Gastrocnemius medialis (tissue), 4 donors: ENCODE data around the gene WDR62.

ENCODE experiments used
- POLR2A ChIP-seq, 2 donors: fragments of 450-650 bp; IDR thresholded peaks; one replicate each; pipeline ENCODE4 v1.6.1; 2017; ENCODE audit warnings: antibody characterized with exemption in 2 of 2, mild to moderate bottlenecking in 2 of 2, moderate library complexity in 2 of 2
- TF ChIP-seq, protein P1 (sequence below), 5 experiments: fragments of 450-650 bp in 3 of 5; fragments of 200-600 bp in 2 of 5; sonication (generic) in 2 of 5; IDR thresholded peaks in 4 of 5; conservative IDR thresholded peaks in 1 of 5; 1 replicate in 4 of 5; 2 replicates in 1 of 5; pipeline ENCODE4 v1.5.1; 2016 to 2019; ENCODE audit warnings: antibody characterized with exemption in 5 of 5, mild to moderate bottlenecking in 3 of 5, moderate library complexity in 3 of 5

DNA sequence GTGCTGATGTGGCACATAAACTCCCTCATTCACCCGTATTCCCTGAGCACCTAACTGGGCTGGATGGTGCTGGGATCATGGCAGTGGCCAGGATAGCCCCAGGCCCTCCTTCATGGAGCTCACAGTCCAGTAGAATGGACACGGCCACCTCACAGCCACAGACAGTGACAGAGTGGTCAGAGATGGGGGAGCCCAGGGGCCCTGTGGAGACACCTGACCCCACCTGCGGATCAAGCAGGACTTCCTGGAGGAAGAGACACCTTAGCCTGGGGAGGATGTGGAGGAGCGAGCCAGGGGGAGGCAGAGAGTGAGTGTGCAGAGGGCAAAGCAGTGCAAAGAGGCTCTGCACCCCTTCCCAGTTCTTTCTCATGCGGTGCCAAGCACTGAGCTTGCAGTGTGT, 35.1 kb downstream of the WDR62 start:
- no peak for TF ChIP-seq POLR2A (IDR thresholded peaks at IDR 0.05)
- TF ChIP-seq, protein P1, sequence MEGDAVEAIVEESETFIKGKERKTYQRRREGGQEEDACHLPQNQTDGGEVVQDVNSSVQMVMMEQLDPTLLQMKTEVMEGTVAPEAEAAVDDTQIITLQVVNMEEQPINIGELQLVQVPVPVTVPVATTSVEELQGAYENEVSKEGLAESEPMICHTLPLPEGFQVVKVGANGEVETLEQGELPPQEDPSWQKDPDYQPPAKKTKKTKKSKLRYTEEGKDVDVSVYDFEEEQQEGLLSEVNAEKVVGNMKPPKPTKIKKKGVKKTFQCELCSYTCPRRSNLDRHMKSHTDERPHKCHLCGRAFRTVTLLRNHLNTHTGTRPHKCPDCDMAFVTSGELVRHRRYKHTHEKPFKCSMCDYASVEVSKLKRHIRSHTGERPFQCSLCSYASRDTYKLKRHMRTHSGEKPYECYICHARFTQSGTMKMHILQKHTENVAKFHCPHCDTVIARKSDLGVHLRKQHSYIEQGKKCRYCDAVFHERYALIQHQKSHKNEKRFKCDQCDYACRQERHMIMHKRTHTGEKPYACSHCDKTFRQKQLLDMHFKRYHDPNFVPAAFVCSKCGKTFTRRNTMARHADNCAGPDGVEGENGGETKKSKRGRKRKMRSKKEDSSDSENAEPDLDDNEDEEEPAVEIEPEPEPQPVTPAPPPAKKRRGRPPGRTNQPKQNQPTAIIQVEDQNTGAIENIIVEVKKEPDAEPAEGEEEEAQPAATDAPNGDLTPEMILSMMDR (IDR thresholded peaks at IDR 0.05 in 4 of 5, conservative IDR thresholded peaks at IDR 0.05 in 1 of 5): no peak
